Activated CD4-positive, CD25-positive, alpha-beta regulatory T cell (primary cell): ENCODE results near the gene MILR1.
"Not testable (repeated sequence)": the region's sequence is repeated elsewhere in the genome, so short reads cannot be mapped to it uniquely, and the experiment has no call there.

ENCODE experiments used
- DNase-seq, 4 experiments: peaks; one replicate each; lab custom pipeline; 2025; lab: John Stamatoyannopoulos, UW

The MILR1 gene

GRCh38 chr17:64472564-64472963 lies 23.6 kb downstream of the MILR1 start:
- DNase-seq = no peak

DNA sequence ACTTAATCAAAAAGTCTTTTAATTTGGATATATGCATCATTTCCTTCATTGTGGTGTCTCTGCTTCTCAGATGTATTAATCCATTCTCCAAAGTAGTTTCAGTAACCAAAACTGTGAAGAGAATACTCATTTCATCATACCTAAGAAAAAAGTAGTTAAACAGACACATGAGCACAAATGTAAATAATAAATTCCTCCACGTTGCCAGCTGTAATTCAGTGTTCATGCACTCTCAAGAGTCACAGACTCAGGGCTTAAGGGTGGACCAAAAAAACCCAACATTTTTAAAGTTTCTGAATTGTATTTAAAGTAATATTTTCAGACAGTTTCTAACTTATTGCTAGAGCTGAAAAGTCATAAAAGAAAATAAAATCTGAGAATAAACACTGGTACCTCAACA lies 28.9 kb downstream of the MILR1 start:
- DNase-seq = no peak

GRCh38 chr17:64480951-64481350 lies 32.0 kb downstream of the MILR1 start:
- DNase-seq = no peak

DNA sequence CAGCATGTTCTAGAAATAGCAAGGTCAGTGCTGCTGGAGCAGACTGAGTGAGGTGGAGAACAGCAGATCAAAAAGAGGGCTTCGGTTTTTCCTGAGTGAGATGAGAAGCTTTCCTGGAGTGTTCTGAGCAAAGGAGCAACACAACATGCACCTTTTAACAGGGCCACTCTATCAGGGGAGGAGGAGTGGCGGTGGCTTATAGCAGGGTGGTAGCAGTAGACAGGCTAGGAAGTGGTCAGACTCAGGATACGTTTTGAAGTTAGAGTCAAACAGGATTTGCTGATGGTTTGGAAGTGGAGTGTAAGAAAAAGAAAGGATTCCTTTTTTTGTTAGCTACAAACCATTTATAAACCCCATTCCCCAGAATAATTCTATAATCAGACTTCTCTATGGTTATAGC lies 35.5 kb downstream of the MILR1 start:
- DNase-seq = no peak

- no peak for DNase-seq
Observed at GRCh38 chr17:64488301-64488700, 39.4 kb downstream of the MILR1 start.

DNA sequence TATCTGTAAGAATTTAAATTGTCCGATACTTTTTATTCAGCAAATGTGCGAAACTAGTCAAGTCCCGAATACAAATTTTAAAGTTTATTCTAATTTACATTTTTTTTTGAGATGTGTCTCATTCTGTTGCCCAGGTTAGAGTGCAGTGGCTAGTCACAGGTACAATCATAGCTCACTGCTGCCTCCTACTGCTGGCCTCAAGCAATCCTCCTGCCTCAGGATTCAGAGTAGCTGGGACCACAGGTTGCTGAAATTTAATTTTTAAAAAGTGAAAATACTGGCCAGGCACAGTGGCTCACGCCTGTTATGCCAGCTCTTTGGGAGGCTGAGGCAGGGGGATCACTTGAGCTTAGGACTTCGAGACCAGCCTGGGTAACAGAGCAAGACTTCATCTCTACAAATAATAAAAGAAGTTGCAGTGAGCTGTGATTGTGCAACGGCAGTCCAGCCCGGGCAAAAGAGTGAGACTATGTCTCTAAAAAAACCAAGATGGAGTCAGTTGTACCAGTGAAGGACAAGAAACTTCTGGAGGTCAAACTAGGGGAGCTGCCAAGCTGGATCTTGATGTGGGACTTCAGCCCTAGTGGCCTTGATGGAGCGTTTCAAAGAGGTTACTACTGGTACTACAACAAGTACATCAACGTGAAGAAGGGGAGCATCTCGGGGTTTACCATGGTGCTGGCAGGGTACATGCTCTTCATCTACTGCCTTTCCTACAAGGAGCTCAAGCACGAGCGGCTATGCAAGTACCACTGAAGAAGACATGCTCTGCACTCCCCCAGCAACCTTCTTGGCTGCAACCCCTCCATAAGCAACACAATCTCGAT lies 42.3 kb downstream of the MILR1 start:
- DNase-seq = peak in 2 of 4 experiments; percentile 10 to 18

DNA sequence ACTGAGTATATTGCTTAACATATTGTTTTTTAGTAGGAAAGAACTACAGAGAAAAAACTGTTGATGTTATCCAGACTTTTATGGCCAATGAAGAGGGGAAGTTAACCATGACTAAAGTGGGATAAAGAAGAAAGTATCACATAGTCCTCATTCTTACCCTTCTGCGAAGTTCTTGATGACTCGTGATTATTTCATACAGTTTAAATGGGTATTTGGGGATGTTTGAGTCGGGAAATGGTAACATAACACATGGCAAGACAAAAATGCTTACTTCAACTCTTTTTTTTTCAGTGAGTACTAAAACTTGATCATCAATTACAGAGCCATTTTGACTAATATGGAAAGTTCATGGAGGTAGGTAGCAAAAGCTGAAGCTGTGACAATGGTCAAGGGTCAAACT lies 43.1 kb downstream of the MILR1 start:
- DNase-seq = no peak

DNA sequence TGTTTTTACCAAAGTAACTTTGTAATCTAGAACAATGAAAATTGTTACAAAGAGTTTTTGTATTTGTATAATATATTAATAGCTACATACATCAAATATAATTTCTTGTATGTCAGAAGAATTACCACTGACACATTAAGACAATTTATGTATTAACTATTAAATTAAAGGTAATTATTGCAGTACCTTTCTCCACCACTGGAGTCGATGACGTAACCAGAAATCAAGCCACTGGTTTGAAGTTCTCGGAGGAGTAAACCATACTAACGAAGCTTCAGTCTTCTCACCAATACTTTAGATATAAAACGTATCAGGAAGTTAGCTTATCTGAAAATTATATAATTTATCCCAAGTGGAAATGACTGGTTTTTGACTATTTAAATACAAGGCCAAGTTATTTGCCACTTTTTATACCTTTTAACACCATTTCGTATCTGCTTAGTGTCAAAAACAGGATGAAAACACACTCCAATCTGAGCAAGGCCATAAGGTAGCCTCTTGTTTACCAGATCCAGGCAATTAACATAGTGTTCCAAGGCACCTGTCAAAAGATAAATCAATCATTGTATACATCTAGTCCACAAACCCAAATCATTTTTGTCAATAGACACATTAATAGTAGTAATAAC lies 43.7 kb downstream of the MILR1 start:
- DNase-seq = peak in 1 of 4 experiments; percentile 11

DNA sequence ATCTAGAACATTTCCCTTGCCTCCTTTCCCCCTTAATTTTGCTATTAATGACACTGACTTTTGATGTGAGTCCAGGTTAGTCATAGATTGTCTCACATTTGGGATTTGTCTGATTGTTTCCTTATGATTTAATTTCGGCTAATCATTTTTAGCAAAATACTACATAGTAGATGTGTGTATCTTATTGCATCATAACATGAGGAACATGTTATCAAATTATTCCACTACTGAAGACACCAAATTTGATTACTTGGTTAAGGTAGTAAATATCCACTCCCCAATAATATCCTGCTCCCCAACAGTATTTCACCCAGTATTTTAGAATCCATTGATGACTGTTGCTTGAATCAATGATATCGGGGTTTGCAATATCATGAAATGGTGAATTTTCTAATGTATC lies 45.2 kb downstream of the MILR1 start:
- DNase-seq = no peak

GRCh38 chr17:64495300-64495699 lies 46.4 kb downstream of the MILR1 start:
- not testable (repeated sequence) for DNase-seq

GRCh38 chr17:64496348-64496785 lies 47.5 kb downstream of the MILR1 start:
- no peak for DNase-seq

GRCh38 chr17:64496786-64497564 lies 48.1 kb downstream of the MILR1 start, which contains the start of gene POLG2:
Gene POLG2 (minus strand): TSS chr17:64497054. CDS start chr17:64496968, 86 bp downstream.
- peak; percentile 83 to 94 (median 91) for DNase-seq

GRCh38 chr17:64497565-64498035 lies 48.7 kb downstream of the MILR1 start:
- DNase-seq = no peak

DNA sequence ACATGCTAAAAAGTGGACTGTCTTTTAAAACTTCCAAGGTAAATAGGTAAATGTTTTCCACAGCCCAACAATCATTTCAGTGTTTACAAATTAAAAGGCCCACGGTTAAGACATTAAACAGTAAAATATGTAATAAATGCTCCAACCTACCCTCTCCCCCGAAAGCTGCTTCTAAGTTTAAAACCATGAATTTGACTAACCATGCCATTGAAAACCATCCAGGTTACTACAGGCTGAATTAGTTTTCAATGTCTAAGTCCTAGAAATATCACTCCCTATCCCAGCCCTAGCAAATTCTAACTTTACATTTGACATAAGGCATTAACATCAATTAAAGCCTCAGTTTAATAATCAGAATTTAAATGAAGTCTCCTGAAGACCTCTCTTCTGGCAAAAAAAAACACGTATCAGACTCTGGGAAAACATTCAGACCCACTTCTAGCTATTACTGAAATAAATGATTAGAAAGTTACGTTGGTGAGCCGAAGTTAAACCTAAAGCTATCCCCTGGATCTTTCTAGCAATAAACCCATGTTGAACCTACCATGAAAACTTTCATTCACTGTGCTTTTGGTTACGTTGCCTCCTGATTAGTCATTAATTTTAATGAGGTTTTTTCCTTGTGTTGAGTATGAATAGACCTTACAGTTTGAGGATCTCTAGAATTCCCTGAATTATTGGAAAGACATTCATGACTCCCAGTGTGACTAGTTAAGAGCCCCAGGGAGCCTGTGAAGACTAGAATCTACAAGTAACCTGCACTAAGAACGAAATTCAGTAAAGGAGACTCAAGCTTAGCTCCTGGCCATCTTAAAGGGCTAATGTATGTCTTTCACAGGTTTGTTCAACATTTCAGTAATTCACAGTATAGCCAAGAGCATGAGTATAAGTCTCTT lies 49.6 kb downstream of the MILR1 start:
- no peak for DNase-seq

DNA sequence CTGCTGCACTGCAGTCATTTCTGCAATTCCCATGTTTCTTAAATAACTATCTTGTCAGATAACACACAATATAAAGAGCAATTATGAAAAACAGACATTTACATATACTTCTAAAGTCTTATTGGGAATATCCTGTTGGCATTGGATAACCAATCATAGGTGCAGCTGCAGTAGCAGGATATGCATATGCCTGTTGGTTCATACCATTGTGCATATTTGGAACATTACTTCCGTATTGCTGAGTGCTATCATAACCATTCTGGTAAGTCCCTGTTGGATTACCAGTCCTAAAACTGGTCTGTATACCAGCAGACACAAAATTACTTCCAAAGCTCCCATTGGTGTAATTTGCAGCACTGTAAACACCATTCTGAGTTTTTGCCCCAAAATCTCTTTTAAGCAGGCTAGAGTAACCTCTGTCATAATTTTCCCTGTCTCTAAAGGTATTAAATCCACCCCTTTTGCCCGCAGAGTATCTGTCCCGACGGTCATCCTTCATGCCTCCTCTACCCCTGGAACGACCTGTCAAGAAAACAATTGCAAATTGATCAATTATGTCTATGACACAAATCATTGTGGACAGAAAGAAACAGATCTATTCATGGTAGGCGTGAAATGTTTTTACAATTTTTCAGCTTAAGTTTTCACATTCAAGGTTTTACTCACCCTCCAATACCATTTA lies 51.0 kb downstream of the MILR1 start:
- DNase-seq = no peak

DNA sequence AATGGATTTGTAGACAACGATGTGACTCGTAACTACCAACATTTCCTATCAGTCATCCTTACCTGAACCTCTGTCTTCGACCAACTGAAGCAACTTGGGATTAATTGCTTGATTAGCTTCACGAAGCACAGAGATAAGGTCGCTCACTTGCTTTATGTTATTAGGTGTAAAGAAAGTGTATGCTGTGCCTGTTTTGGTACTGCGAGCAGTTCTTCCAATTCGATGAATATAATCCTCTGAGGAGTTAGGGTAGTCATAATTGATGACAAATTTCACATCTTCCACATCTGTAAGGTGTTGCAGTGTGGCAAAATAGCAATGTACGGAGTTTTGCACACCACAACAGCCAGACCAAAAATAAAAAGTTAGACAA lies 51.6 kb downstream of the MILR1 start:
- DNase-seq = no peak

GRCh38 chr17:64500862-64501765 lies 52.2 kb downstream of the MILR1 start:
- DNase-seq = no peak

DNA sequence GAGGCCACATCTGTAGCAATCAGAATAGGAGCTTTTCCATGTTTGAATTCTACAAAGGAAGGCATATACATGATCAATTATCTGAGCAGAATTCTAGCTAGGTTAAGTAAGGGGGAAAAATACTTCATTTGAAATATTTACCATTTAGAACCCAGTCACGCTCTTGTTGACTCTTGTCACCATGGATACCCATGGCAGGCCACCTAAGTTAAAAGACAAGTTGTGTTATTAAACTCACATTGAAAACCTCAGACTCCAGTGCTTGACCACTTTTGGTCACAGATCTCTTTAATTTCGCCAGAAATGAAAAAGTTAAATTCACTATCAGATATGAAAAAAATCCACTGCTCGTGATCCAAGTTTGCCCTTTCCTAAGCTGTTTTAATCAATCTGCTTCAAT lies 53.1 kb downstream of the MILR1 start:
- DNase-seq = no peak

GRCh38 chr17:64502809-64503208 lies 53.9 kb downstream of the MILR1 start:
- DNase-seq = no peak

DNA sequence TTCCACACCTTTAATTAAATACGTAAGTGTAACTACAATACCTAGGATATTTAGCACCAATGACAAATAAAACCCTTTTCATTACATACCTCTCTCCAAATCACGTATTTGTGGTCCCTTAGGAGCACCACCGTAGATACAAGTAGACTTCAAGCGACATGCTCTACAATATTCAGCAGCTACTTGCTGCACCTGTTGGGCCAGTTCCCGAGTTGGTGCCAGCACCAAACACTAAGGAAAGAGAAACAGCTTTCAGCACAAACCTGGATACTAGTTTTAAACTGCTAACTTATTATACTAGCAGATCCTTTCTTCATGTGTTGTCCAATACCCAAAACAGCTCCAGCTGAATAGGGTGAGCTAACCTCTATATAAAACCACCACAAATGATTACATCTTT lies 54.4 kb downstream of the MILR1 start:
- no peak for DNase-seq
